Type B pancreatic cell (in vitro differentiated cells): ENCODE results near the gene LIPT2. TPM values are rescaled to one million over a fixed set of nuclear protein-coding genes. Genes with fewer than 3 reads are reported as not detected.

Source experiments
- DNase-seq: peaks from one replicate; pipeline ENCODE4 v3.0.0; 2021; ENCODE audit warnings: mixed read lengths; ENCODE audit not compliant: unreplicated experiment; ENCODE audit errors: extremely low spot score
- H3K27ac Mint-ChIP-seq: 2 replicates; pipeline ENCODE4 v1.8.0; 2021; ENCODE audit warnings: mild to moderate bottlenecking, mixed read lengths
- H3K27me3 Mint-ChIP-seq: 2 replicates; pipeline ENCODE4 v1.8.0; 2021; ENCODE audit warnings: mixed read lengths
- H3K36me3 Mint-ChIP-seq: 2 replicates; pipeline ENCODE4 v1.8.0; 2021; ENCODE audit warnings: mixed read lengths
- H3K4me1 Mint-ChIP-seq: one replicate; pipeline ENCODE4 v1.8.0; 2021; ENCODE audit warnings: mixed read lengths; ENCODE audit not compliant: unreplicated experiment
- H3K4me3 Mint-ChIP-seq: 2 replicates; pipeline ENCODE4 v1.8.0; 2021; ENCODE audit warnings: mild to moderate bottlenecking, mixed read lengths
- H3K9me3 Mint-ChIP-seq: 2 replicates; pipeline ENCODE4 v1.8.0; 2021; ENCODE audit warnings: mixed read lengths
- total RNA-seq: library from RNA; stranded (reverse); gene quantifications from 2 replicates; pipeline ENCODE4 v1.2.1, GENCODE V29; 2021; ENCODE audit warnings: low replicate concordance
- TF ChIP-seq, protein P1 (sequence below): fragments of 200-600 bp; sonication (generic); conservative IDR thresholded peaks from 2 replicates; pipeline ENCODE4 v1.5.0; 2021; ENCODE audit warnings: antibody characterized with exemption, mild to moderate bottlenecking

The LIPT2 gene
- total RNA-seq, 1 donor from 2014 or later = 5.6 TPM

DNA sequence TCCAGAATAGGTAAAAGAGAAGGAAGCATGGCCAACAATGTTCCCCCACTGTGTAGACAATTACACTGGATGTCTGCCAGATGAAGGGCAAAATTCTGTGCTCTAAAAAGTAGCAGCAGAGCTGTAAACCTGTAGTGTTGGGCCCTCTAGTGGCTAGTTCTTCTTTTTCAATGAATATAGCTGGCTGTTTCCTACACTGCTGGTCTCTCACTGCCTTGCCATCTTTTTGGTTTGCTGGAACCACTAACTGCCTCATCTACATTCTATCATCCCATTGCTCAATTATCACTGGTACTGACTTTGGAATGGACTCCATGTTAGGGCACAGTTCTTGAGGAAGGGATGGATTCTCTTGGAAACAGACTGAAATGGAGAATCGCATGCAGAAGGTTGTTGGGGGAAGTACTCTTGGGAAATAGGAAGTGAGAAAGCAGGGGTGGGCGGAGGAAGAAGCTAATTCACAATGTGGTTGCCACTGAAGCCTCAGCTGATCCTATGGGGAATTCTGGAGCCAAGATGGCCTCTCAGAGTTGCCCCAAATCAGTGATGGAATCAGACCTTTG lies 44.1 kb downstream of the LIPT2 start:
- Mint-ChIP-seq H3K4me1 (peaks cover 18% of the 10 kb centered on the region), H3K36me3 (no peaks in the 10 kb centered on the region), H3K27me3 (peaks cover 8% of the 10 kb centered on the region), H3K4me3 (no peak overlapping the region), H3K9me3 (no peaks in the 10 kb centered on the region), H3K27ac (no peak overlapping the region)
- DNase-seq = no peak
- TF ChIP-seq, protein P1, sequence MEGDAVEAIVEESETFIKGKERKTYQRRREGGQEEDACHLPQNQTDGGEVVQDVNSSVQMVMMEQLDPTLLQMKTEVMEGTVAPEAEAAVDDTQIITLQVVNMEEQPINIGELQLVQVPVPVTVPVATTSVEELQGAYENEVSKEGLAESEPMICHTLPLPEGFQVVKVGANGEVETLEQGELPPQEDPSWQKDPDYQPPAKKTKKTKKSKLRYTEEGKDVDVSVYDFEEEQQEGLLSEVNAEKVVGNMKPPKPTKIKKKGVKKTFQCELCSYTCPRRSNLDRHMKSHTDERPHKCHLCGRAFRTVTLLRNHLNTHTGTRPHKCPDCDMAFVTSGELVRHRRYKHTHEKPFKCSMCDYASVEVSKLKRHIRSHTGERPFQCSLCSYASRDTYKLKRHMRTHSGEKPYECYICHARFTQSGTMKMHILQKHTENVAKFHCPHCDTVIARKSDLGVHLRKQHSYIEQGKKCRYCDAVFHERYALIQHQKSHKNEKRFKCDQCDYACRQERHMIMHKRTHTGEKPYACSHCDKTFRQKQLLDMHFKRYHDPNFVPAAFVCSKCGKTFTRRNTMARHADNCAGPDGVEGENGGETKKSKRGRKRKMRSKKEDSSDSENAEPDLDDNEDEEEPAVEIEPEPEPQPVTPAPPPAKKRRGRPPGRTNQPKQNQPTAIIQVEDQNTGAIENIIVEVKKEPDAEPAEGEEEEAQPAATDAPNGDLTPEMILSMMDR = peak; percentile 87

DNA sequence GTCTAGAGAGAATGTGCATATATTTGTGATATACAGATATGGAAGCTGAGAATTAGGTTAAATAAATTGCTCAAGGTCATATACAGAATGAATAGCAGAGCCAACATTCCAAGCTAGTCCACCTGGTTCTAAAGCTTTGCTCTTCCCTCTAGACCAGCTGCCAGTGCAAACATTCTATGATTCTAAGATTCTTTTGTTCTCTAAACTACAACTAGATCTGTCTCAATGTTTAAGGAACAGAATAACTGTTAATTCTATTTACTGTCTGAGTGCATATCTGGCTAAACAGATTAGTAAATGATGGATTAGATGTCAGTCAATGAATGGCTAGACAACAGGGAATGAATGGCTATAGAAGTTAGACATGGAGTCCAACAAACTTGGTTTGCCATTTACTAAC lies 45.8 kb downstream of the LIPT2 start:
- Mint-ChIP-seq H3K36me3 (no peaks in the 10 kb centered on the region), H3K27me3 (no peaks in the 10 kb centered on the region), H3K4me3 (no peak overlapping the region), H3K4me1 (peaks cover 31% of the 10 kb centered on the region), H3K9me3 (no peaks in the 10 kb centered on the region), H3K27ac (no peak overlapping the region)
- DNase-seq = no peak
- TF ChIP-seq, protein P1 = no peak

DNA sequence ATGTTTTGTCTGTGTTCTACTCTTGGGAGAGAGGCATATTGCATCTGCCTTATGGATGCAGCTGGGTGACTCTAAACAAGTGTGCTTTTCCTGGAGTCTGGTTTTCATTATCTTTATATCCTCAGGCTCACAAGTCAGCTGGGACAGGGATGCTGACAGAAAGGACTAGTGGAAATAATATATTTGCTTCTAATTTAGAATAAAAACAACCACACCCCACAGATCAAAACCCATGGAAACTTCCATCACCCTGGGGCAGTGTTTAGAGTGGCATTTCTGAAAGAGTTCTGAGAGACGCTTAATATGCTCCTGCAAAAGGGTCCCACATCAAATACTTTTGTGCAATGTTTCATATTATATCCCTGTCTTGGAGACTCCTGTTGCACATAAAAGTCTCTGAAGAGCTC lies 47.0 kb downstream of the LIPT2 start:
- DNase-seq = no peak
- H3K4me1 Mint-ChIP-seq = peaks cover 32% of the 10 kb centered on the region
- no peaks in the 10 kb centered on the region for H3K27me3 Mint-ChIP-seq
- TF ChIP-seq, protein P1 = no peak
- no peak overlapping the region for H3K4me3 Mint-ChIP-seq
- H3K9me3 Mint-ChIP-seq = no peaks in the 10 kb centered on the region
- H3K27ac Mint-ChIP-seq = no peak overlapping the region
- no peaks in the 10 kb centered on the region for H3K36me3 Mint-ChIP-seq

DNA sequence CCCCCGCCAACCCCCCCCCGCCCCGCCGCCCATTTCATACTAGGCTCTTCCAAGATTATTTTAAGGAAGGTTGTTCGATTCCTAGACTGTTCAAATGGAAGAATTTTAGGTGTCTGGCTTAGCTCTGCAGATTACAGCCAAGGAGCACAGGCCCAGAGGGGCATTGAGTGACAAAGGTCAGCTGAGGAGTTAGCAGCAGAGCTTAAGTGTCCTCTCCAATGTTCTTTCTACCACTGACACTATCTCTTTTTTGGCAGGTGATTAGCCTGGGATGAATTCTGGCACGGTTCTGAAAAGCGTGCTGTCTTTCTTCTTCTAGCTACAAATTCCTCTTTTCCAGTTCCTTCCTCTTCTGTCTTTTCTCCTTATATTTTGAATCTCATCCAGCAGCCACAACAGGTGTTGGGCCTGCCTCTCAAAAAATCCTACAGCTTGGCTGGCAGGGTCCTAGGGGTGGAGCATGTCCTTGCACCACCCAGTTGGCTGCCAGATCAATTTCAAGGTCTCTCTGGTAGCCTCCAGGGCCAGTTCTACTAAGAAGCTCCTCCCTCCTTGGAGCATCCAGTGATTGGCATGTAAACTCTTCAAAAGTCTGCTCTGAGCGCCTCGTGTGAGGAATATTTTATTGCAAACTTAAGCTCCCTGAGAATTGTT lies 49.2 kb downstream of the LIPT2 start:
- no peak overlapping the region for H3K4me3 Mint-ChIP-seq
- H3K27me3 Mint-ChIP-seq = no peaks in the 10 kb centered on the region
- H3K9me3 Mint-ChIP-seq = no peaks in the 10 kb centered on the region
- no peak for DNase-seq
- H3K27ac Mint-ChIP-seq = no peak overlapping the region
- H3K4me1 Mint-ChIP-seq = peaks cover 28% of the 10 kb centered on the region
- TF ChIP-seq, protein P1 = no peak
- H3K36me3 Mint-ChIP-seq = no peaks in the 10 kb centered on the region

DNA sequence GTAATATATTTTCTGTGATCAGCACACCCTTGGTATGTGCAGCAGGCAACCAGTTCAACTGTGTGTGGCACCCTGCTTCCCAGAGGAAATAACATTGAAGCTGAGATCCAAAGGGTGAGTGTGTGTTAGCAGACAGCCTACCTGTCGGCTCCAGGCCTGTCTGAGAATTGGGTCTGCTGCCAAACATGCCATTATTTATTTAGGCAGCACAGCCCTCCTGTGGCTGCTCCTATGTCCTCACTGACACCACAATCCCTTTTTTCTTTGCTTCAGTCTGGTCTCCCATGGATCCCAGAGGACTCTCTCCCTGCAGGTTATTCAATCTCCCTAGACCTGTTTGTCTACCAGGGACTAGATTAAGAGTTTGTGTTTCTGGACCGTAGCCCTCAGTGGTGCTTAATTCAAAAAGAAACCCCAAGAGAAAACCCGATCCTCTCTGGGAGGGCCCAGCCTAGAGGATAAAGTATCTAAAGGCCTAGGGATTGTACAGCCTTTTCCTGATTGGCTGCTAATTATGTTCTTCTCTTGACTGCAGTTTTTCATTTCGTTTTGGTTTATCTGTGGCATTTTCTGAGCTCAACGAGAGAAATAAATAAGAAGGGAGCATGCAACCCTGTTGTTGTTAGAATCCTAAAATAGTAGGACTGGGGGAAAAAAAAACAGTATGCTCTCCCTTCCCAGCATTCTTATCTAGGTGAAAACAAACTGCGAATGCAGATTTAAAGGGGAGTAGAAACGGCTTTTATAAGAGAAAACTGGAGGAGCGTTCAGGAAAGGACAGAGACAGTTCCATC lies 50.3 kb downstream of the LIPT2 start:
- DNase-seq = no peak
- Mint-ChIP-seq H3K4me1 (peaks cover 24% of the 10 kb centered on the region), H3K4me3 (no peak overlapping the region), H3K27ac (peak overlapping the region; percentile 29), H3K27me3 (no peaks in the 10 kb centered on the region), H3K36me3 (no peaks in the 10 kb centered on the region), H3K9me3 (no peaks in the 10 kb centered on the region)
- TF ChIP-seq, protein P1 = no peak
